BE2C (cell line): ENCODE data around the gene NCCRP1.

Experiments
- DNase-seq: peaks from one replicate; pipeline ENCODE4 v3.0.0-alpha.2; 2020
- H3K27me3 ChIP-seq: fragments of 250-450 bp; sonication (Bioruptor Pico); 2 replicates; pipeline ENCODE4 v1.5.1; 2020; ENCODE audit warnings: mild to moderate bottlenecking
- H3K36me3 ChIP-seq: fragments of 250-450 bp; sonication (Bioruptor Pico); 2 replicates; pipeline ENCODE4 v1.5.1; 2020; ENCODE audit warnings: mild to moderate bottlenecking
- H3K4me1 ChIP-seq: fragments of 250-450 bp; sonication (Bioruptor Pico); 2 replicates; pipeline ENCODE4 v1.5.1; 2020
- H3K4me3 ChIP-seq: 2 replicates; pipeline ENCODE4 v1.5.1; 2011; ENCODE audit warnings: low read depth, low read length
- H3K9me3 ChIP-seq: fragments of 250-450 bp; sonication (Bioruptor Pico); 2 replicates; pipeline ENCODE4 v1.5.1; 2020
- CTCF ChIP-seq: IDR thresholded peaks from 2 replicates; pipeline ENCODE4 v1.5.1; 2012; ENCODE audit warnings: mild to moderate bottlenecking, low read depth, low read length

The NCCRP1 gene

DNA sequence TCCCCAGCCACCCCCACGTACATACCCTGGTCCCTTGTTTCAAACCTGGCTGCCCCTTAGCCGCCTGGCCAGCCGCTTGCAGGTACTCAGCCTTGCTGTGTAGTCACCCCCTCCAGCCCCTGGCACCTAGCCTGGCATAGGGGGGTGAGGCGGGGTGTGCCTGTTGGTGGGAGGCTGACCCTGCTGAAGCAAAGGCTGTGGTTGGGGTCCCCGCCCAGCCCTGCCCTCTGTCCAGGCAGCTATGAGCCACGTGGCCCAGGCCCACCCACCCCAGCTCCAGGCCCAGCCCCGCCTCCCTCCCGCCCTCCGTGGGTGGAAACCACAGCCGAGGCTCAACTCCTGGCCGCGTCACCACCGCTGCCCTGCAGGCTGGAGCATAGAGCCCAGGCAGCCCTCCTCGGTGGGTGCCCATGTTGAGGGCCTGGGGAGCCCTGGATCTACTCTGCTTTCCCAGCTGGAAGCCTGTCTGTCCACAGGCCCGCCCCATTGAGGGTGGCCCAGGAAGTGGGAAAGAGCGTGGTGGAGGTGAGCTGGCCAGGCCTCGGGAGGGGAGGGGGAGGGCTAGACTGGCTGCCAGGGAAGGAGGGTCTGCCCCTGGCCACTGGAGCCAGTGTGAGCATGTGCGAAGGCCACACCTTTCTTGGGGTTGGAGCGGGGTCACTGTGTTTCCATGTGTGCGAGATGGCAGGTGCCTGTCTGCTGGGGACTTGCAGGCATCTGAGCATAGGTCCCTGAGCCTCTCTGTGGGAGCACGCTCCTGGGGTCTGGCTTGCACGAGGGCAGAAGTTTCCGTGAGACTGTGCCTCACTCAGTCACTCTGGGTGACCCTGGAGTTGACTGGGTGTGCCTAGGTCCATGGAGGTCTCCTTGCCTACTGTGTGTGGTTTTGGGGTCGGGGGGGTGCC, 40.2 kb upstream of the NCCRP1 start:
- no peaks in the 10 kb centered on the region for H3K27me3 ChIP-seq
- peaks cover 14% of the 10 kb centered on the region for H3K4me1 ChIP-seq
- no peak overlapping the region for H3K4me3 ChIP-seq
- TF ChIP-seq CTCF, result no peak
- no peaks in the 10 kb centered on the region; the same call in 1 of the 2 replicates for H3K36me3 ChIP-seq
- no peaks in the 10 kb centered on the region for H3K9me3 ChIP-seq
- DNase-seq, result peak; percentile 22

GRCh38 chr19:39157275-39157996, 39.3 kb upstream of the NCCRP1 start:
- no peaks in the 10 kb centered on the region for H3K9me3 ChIP-seq
- no peak for DNase-seq
- no peaks in the 10 kb centered on the region for H3K27me3 ChIP-seq
- H3K4me1 ChIP-seq, result peaks cover 14% of the 10 kb centered on the region
- no peaks in the 10 kb centered on the region; the same call in 1 of the 2 replicates for H3K36me3 ChIP-seq
- no peak for TF ChIP-seq CTCF
- no peak overlapping the region for H3K4me3 ChIP-seq

DNA sequence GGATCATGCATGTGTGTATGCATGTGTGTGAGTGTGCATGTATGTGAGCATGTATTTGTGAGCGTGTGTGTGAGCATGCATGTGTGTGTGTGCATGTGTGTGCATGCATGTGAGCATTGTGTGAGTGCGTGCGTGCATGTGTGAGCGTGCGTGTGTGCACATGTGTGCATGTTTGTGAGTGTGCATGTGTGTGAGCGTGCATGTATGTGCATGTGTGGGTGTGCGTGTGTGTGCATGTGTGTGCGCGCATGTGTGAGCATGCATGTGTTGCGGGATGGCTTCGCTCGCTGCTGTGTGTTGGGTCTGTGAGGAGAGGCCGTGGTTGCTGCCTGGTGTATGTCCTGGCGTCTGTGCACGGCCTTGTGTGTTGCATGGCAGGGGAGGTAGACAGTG, 38.8 kb upstream of the NCCRP1 start:
- H3K36me3 ChIP-seq, result no peaks in the 10 kb centered on the region; the same call in 1 of the 2 replicates
- no peaks in the 10 kb centered on the region for H3K9me3 ChIP-seq
- H3K4me3 ChIP-seq, result no peak overlapping the region
- no peak for TF ChIP-seq CTCF
- peaks cover 14% of the 10 kb centered on the region for H3K4me1 ChIP-seq
- DNase-seq, result peak; percentile 3
- no peaks in the 10 kb centered on the region for H3K27me3 ChIP-seq

DNA sequence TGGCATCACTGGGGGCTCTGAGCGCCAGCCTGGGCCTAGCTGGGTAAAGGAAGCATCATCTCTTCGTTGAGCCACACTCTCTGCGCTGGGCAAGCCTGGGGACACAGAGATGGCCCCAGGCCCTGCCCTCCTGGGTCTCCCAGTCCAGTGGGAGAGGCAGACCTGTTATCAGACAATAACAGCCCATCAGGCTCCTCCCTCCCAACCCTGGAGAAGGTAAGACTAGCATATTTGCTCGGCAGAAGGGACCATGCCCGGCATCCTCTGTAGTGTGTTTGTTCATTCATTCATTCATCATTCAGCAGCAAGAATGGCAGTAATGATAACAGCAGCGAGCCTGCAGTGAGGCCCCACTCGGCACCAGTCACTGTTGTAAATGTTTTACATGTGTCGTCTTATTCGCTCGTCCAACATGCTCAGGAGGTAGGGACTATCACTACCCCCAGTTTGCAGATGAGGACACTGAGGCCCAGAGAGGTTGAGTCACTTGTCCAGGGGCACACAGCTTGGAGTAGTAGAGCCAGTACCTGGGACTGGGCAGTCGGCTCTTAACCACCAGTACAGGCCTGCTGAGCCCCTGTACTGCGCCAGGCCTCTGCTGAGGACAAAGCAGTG, 38.0 kb upstream of the NCCRP1 start:
- peaks cover 14% of the 10 kb centered on the region for H3K4me1 ChIP-seq
- no peaks in the 10 kb centered on the region for H3K27me3 ChIP-seq
- TF ChIP-seq CTCF, result no peak
- no peak for DNase-seq
- no peaks in the 10 kb centered on the region for H3K36me3 ChIP-seq
- no peaks in the 10 kb centered on the region for H3K9me3 ChIP-seq
- H3K4me3 ChIP-seq, result no peak overlapping the region

DNA sequence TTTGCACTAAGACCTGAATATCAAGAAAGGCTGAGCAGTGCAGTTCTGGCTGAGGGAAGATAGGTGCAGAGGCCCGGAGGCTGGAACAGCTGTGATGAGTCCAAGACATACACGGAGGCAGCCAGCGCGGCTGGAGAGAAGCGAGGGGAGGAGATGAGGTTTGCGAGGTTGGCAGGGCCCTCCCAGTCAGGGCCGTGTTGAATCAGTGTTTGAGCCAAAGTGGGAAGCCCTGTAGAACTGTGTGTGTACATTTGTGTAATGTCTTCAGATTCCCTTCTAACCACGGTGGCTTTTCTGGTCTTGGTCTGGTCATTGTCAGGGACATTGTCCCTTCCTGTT, 36.3 kb upstream of the NCCRP1 start:
- Histone ChIP-seq H3K27me3 (no peaks in the 10 kb centered on the region), H3K9me3 (no peaks in the 10 kb centered on the region), H3K4me1 (no peaks in the 10 kb centered on the region; the same call in 1 of the 2 replicates), H3K4me3 (no peak overlapping the region), H3K36me3 (no peaks in the 10 kb centered on the region)
- no peak for DNase-seq
- TF ChIP-seq CTCF, result no peak
